Fibroblast of skin of left biceps (primary cell): ENCODE measurements around the gene CAMKMT.

Experiments
- DNase-seq, 2 experiments: peaks; one replicate each; pipeline ENCODE4 v3.0.0-alpha.2; 2013; ENCODE audit warnings: low read depth in 2 of 2

CAMKMT gene

GRCh38 chr2:44771522-44771921 lies 409.8 kb downstream of the CAMKMT start:
- DNase-seq = no peak

GRCh38 chr2:44772131-44772530 lies 410.4 kb downstream of the CAMKMT start:
- DNase-seq = no peak

GRCh38 chr2:44772669-44773378 lies 411.1 kb downstream of the CAMKMT start:
- no peak for DNase-seq

- no peak for DNase-seq
Measured at GRCh38 chr2:44774826-44775492, 413.2 kb downstream of the CAMKMT start.

- DNase-seq = no peak
Measured at GRCh38 chr2:44777036-44777435, 415.3 kb downstream of the CAMKMT start.

- DNase-seq = no peak
Measured at GRCh38 chr2:44777537-44777936, 415.8 kb downstream of the CAMKMT start.

- DNase-seq = no peak
Measured at GRCh38 chr2:44778221-44778654, 416.5 kb downstream of the CAMKMT start.

- DNase-seq = no peak
Measured at GRCh38 chr2:44778671-44779476, 417.1 kb downstream of the CAMKMT start.

- DNase-seq = no peak
Measured at GRCh38 chr2:44779793-44780192, 418.0 kb downstream of the CAMKMT start.

GRCh38 chr2:44780406-44780805 lies 418.7 kb downstream of the CAMKMT start:
- DNase-seq = no peak

- DNase-seq = no peak
Measured at GRCh38 chr2:44785433-44785832, 423.7 kb downstream of the CAMKMT start.

- no peak for DNase-seq
Measured at GRCh38 chr2:44786045-44786816, 424.5 kb downstream of the CAMKMT start.

- no peak for DNase-seq
Measured at GRCh38 chr2:44786817-44787214, 425.1 kb downstream of the CAMKMT start.

- no peak for DNase-seq
Measured at GRCh38 chr2:44787663-44788062, 425.9 kb downstream of the CAMKMT start.

- DNase-seq = no peak
Measured at GRCh38 chr2:44789446-44789845, 427.7 kb downstream of the CAMKMT start.

GRCh38 chr2:44789971-44790721 lies 428.4 kb downstream of the CAMKMT start:
- DNase-seq = no peak

GRCh38 chr2:44793322-44793870 lies 431.6 kb downstream of the CAMKMT start:
- DNase-seq = no peak

- DNase-seq = no peak
Measured at GRCh38 chr2:44796771-44797170, 435.0 kb downstream of the CAMKMT start.

GRCh38 chr2:44798139-44798659 lies 436.5 kb downstream of the CAMKMT start:
- DNase-seq = no peak

GRCh38 chr2:44799105-44799504 lies 437.4 kb downstream of the CAMKMT start:
- no peak for DNase-seq

- DNase-seq = no peak
Measured at GRCh38 chr2:44799754-44800153, 438.0 kb downstream of the CAMKMT start.
